Upper lobe of left lung (tissue), 6 donors: Measurements from ENCODE around the gene PCDHA12. TPM values are rescaled to one million over a fixed set of nuclear protein-coding genes. Genes with fewer than 3 reads are reported as not detected.
"Not testable (repeated sequence)": the region's sequence is repeated elsewhere in the genome, so short reads cannot be mapped to it uniquely, and the experiment has no call there.

Experiments
- ATAC-seq, 2 donors: fragments of 200-7000 bp; cut with Tn5 transposase; one replicate each; pipeline ENCODE4 v1.9.1; 2022; ENCODE audit warnings: mild to moderate bottlenecking in 2 of 2, moderate library complexity in 2 of 2; ENCODE audit not compliant: low FRiP score in 2 of 2
- DNase-seq, 2 donors: peaks; one replicate each; pipeline ENCODE4 v3.0.0-alpha.2; 2019 to 2020
- H3K27ac ChIP-seq, 4 donors: fragments of 200-600 bp; sonication (generic); one replicate each; pipeline ENCODE4 v1.5.1; 2016 to 2019
- H3K27me3 ChIP-seq, 4 donors: fragments of 200-600 bp; sonication (generic); one replicate each; pipeline ENCODE4 v1.5.1; 2017 to 2019
- H3K36me3 ChIP-seq, 4 donors: fragments of 200-600 bp; sonication (generic); one replicate each; pipeline ENCODE4 v1.5.1; 2016 to 2019
- H3K4me1 ChIP-seq, 4 donors: fragments of 200-600 bp; sonication (generic); one replicate each; pipeline ENCODE4 v1.5.1; 2018 to 2019
- H3K4me3 ChIP-seq, 4 donors: fragments of 200-600 bp; sonication (generic); one replicate each; pipeline ENCODE4 v1.5.1; 2017 to 2019; ENCODE audit warnings: mild to moderate bottlenecking in 2 of 4, moderate library complexity in 1 of 4
- H3K9me3 ChIP-seq, 4 donors: fragments of 200-600 bp; sonication (generic); one replicate each; pipeline ENCODE4 v1.5.1; 2018 to 2019
- EP300 ChIP-seq, 4 donors: sonication (generic); formaldehyde crosslinking; IDR thresholded peaks; one replicate each; pipeline ENCODE4 v1.5.1; 2017; ENCODE audit warnings: antibody characterized with exemption in 4 of 4, control low read depth in 2 of 4
- POLR2A ChIP-seq, 4 donors: fragments of 450-650 bp; IDR thresholded peaks; one replicate each; pipeline ENCODE4 v1.5.1; 2016 to 2017; ENCODE audit warnings: antibody characterized with exemption in 4 of 4, mild to moderate bottlenecking in 2 of 4
- POLR2AphosphoS5 ChIP-seq, 2 donors: sonication (generic); formaldehyde crosslinking; IDR thresholded peaks; one replicate each; pipeline ENCODE4 v1.5.1; 2017; ENCODE audit warnings: antibody characterized with exemption in 2 of 2
- WGBS, 2 donors: methylation state at CpG; one replicate each; pipeline ENCODE4 v1.1.5; 2017 to 2018; 5-methylcytosine and 5-hydroxymethylcytosine counted together
- total RNA-seq, 6 donors: library from RNA; depleted of rRNA in 4 of 6; stranded (reverse); fragments of >200 nt in 4 of 6; gene quantifications; one replicate each; pipeline versions ENCODE4 v1.1.0 to v1.2.1, GENCODE V29; 2016 to 2021
- TF ChIP-seq, protein P1 (sequence below), 6 experiments: fragments of 450-650 bp in 4 of 6; fragments of 200-600 bp in 2 of 6; sonication (generic) in 2 of 6; IDR thresholded peaks; one replicate each; pipeline ENCODE4 v1.5.1; 2016 to 2019; ENCODE audit warnings: antibody characterized with exemption in 6 of 6
- donor health status: DM: no; HTN: no; CAD: no; lungs with moderate emphysema.
- donor health status: DM: no; HTN: yes; CAD: no; lungs with severe emphysema.

PCDHA12 gene
- total RNA-seq, 6 donors from 2014 or later = 3.3 to 12.1 (median 7.3) TPM

GRCh38 chr5:140833993-140834392 lies 41.1 kb upstream of the PCDHA12 start, which contains the start of gene PCDHA7:
Gene PCDHA7 (plus strand): TSS chr5:140834269. CDS start chr5:140834384, 115 bp downstream.
- ATAC-seq (no peak), DNase-seq (no peak)
- 8 to 16% methylated on average over 8 of the region's 8 CpGs for WGBS, 2 donors
- Histone ChIP-seq H3K27me3 (no peaks in the 10 kb centered on the region), H3K27ac (no peak within 1 kb of the TSS), H3K4me1 (no peaks in the 10 kb centered on the region), H3K9me3 (peaks cover 10 to 43% (median 36%) of the 10 kb centered on the region in 4 donors), H3K4me3 (peak within 1 kb of the TSS in 3 of 4 donors; percentile 5 to 25 (median 16)), H3K36me3 (no peaks in the 10 kb centered on the region)
- TF ChIP-seq EP300 (IDR thresholded peaks at IDR 0.05) (no peak), POLR2A (IDR thresholded peaks at IDR 0.05) (no peak), POLR2AphosphoS5 (IDR thresholded peaks at IDR 0.05) (no peak)
- TF ChIP-seq, protein P1, sequence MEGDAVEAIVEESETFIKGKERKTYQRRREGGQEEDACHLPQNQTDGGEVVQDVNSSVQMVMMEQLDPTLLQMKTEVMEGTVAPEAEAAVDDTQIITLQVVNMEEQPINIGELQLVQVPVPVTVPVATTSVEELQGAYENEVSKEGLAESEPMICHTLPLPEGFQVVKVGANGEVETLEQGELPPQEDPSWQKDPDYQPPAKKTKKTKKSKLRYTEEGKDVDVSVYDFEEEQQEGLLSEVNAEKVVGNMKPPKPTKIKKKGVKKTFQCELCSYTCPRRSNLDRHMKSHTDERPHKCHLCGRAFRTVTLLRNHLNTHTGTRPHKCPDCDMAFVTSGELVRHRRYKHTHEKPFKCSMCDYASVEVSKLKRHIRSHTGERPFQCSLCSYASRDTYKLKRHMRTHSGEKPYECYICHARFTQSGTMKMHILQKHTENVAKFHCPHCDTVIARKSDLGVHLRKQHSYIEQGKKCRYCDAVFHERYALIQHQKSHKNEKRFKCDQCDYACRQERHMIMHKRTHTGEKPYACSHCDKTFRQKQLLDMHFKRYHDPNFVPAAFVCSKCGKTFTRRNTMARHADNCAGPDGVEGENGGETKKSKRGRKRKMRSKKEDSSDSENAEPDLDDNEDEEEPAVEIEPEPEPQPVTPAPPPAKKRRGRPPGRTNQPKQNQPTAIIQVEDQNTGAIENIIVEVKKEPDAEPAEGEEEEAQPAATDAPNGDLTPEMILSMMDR (IDR thresholded peaks at IDR 0.05) = no peak

DNA sequence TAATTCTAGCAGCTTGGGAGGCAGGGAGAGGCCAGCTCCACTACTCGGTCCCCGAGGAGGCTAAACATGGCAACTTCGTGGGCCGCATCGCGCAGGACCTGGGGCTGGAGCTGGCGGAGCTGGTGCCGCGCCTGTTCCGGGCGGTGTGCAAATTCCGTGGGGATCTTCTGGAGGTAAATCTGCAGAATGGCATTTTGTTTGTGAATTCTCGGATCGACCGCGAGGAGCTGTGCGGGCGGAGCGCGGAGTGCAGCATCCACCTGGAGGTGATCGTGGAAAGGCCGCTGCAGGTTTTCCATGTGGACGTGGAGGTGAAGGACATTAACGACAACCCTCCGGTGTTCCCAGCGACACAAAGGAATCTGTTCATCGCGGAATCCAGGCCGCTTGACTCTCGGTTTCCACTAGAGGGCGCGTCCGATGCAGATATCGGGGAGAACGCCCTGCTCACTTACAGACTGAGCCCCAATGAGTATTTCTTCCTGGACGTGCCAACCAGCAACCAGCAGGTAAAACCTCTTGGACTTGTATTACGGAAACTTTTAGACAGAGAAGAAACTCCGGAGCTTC lies 40.6 kb upstream of the PCDHA12 start:
- not testable (repeated sequence) for H3K36me3 ChIP-seq, ATAC-seq, H3K27me3 ChIP-seq, H3K4me1 ChIP-seq, H3K27ac ChIP-seq
- peak in 1 of 2 donors; percentile 54 for DNase-seq
- 26% methylated on average over 12 to 26 of the region's 38 CpGs for WGBS, 2 donors
- H3K9me3 ChIP-seq = peaks cover 10 to 38% (median 31%) of the 10 kb centered on the region in 4 donors
- peak overlapping the region in 3 of 4 donors; percentile 5 to 25 (median 16) for H3K4me3 ChIP-seq

DNA sequence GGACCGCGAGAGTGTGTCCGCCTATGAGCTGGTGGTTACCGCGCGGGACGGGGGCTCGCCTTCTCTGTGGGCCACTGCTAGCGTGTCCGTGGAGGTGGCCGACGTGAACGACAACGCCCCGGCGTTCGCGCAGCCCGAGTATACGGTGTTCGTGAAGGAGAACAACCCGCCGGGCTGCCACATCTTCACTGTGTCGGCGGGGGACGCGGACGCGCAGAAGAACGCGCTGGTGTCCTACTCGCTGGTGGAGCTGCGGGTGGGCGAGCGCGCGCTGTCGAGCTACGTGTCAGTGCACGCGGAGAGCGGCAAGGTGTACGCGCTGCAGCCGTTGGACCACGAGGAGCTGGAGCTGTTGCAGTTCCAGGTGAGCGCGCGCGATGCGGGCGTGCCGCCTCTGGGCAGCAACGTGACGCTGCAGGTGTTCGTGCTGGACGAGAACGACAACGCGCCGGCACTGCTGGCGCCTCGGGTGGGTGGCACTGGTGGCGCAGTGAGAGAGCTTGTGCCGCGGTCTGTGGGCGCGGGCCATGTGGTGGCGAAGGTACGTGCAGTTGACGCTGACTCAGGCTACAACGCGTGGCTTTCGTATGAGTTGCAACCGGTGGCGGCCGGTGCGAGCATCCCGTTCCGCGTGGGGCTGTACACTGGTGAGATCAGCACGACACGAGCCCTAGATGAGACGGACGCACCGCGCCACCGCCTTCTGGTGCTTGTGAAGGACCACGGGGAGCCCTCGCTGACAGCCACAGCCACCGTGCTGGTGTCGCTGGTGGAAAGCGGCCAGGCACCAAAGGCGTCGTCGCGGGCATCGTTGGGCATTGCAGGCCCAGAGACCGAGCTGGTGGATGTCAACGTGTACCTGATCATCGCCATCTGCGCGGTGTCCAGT lies 39.2 kb upstream of the PCDHA12 start:
- WGBS, 2 donors = 57 to 63% methylated on average over 17 to 80 of the region's 103 CpGs
- Histone ChIP-seq H3K4me3 (no peak overlapping the region), H3K9me3 (peaks cover 7 to 30% (median 24%) of the 10 kb centered on the region in 4 donors), H3K27me3 (no peaks in the 10 kb centered on the region), H3K4me1 (no peaks in the 10 kb centered on the region), H3K36me3 (no peaks in the 10 kb centered on the region), H3K27ac (no peak overlapping the region)
- no peak for TF ChIP-seq POLR2AphosphoS5 (IDR thresholded peaks at IDR 0.05)
- no peak for TF ChIP-seq POLR2A (IDR thresholded peaks at IDR 0.05)
- no peak for TF ChIP-seq EP300 (IDR thresholded peaks at IDR 0.05)
- ATAC-seq = no peak
- peak in 1 of 2 donors; percentile 82 for DNase-seq

GRCh38 chr5:140840978-140841962 lies 33.8 kb upstream of the PCDHA12 start, which contains the start of gene PCDHA8:
Gene PCDHA8 (plus strand): TSS chr5:140841187. CDS start chr5:140841322, 135 bp downstream.
- Histone ChIP-seq H3K27me3 (no peaks in the 10 kb centered on the region), H3K27ac (no peak within 1 kb of the TSS), H3K36me3 (no peaks in the 10 kb centered on the region), H3K9me3 (peaks cover 3 to 34% (median 29%) of the 10 kb centered on the region in 4 donors), H3K4me3 (no peak within 1 kb of the TSS), H3K4me1 (no peaks in the 10 kb centered on the region)
- WGBS, 2 donors = 25 to 34% methylated on average over 43 to 47 of the region's 47 CpGs
- no peak for ATAC-seq
- DNase-seq = peak in 1 of 2 donors; percentile 49
- TF ChIP-seq POLR2A (IDR thresholded peaks at IDR 0.05) = no peak
- TF ChIP-seq, protein P1 (IDR thresholded peaks at IDR 0.05) = no peak
- TF ChIP-seq EP300 (IDR thresholded peaks at IDR 0.05) = no peak
- TF ChIP-seq POLR2AphosphoS5 (IDR thresholded peaks at IDR 0.05) = no peak
